GM19372 (cell line): ENCODE results near the gene FBXL20.

Experiments
- ATAC-seq: cut with Tn5 transposase; IDR thresholded peaks from one replicate; pipeline ENCODE4 v1.9.1; 2021; ENCODE audit warnings: mild to moderate bottlenecking, low read depth, moderate library complexity; ENCODE audit not compliant: unreplicated experiment

Gene FBXL20

GRCh38 chr17:39231091-39231561 is 170.3 kb downstream of the FBXL20 start:
- ATAC-seq, result no peak

GRCh38 chr17:39230361-39230760 is 171.1 kb downstream of the FBXL20 start:
- no peak for ATAC-seq

GRCh38 chr17:39229274-39229913 is 172.0 kb downstream of the FBXL20 start:
- no peak for ATAC-seq

- ATAC-seq, result no peak
These were observed 174.0 kb downstream of the FBXL20 start for GRCh38 chr17:39227364-39227919.

- no peak for ATAC-seq
These were observed 175.3 kb downstream of the FBXL20 start for GRCh38 chr17:39225959-39226683.

- no peak for ATAC-seq
These were observed 176.0 kb downstream of the FBXL20 start, which contains the start of gene STAC2 for GRCh38 chr17:39225308-39225958. Gene STAC2, minus strand, starts transcription at chr17:39225945. Its CDS starts 443 bp downstream, at chr17:39225502.

- ATAC-seq, result no peak
These were observed 176.6 kb downstream of the FBXL20 start for GRCh38 chr17:39224778-39225307.

GRCh38 chr17:39223907-39224777 is 177.3 kb downstream of the FBXL20 start:
- no peak for ATAC-seq

- ATAC-seq, result no peak
These were observed 178.3 kb downstream of the FBXL20 start for GRCh38 chr17:39222866-39223834.

GRCh38 chr17:39222151-39222550 is 179.3 kb downstream of the FBXL20 start:
- ATAC-seq, result no peak

GRCh38 chr17:39221572-39221971 is 179.9 kb downstream of the FBXL20 start:
- no peak for ATAC-seq

GRCh38 chr17:39219647-39220154 is 181.7 kb downstream of the FBXL20 start:
- no peak for ATAC-seq

GRCh38 chr17:39218906-39219305 is 182.5 kb downstream of the FBXL20 start:
- no peak for ATAC-seq

- ATAC-seq, result no peak
These were observed 183.6 kb downstream of the FBXL20 start for GRCh38 chr17:39217734-39218369.

GRCh38 chr17:39213852-39214251 is 187.6 kb downstream of the FBXL20 start:
- no peak for ATAC-seq

GRCh38 chr17:39212841-39213480 is 188.5 kb downstream of the FBXL20 start:
- no peak for ATAC-seq

- no peak for ATAC-seq
These were observed 189.1 kb downstream of the FBXL20 start for GRCh38 chr17:39212195-39212810.
